Measurements from ENCODE around the gene SCN8A. TPM values are rescaled to one million over a fixed set of nuclear protein-coding genes. Genes with fewer than 3 reads are reported as not detected.

SCN8A gene
- total and polyA plus RNA-seq, 8 donors, result 0.26 to 3.3 (median 1.3) TPM

GRCh38 chr12:51822261-51822616, 231.2 kb downstream of the SCN8A start:
- Histone ChIP-seq H3K36me3 (no peaks in the 10 kb centered on the region), H3K9me3 (no peaks in the 10 kb centered on the region), H3K27me3 (peaks cover 3 to 58% of the 10 kb centered on the region in 2 donors), H3K4me3 (peak overlapping the region in 1 of 2 donors; percentile 46), H3K4me1 (peaks cover 0 to 19% of the 10 kb centered on the region in 2 donors), H3K27ac (no peak overlapping the region)
- DNase-seq, result no peak
- ATAC-seq, result no peak
- no peak for TF ChIP-seq CTCF (IDR thresholded peaks at IDR 0.05)
- intact Hi-C loops (cut with DNase I), result no loop called here

GRCh38 chr12:51822956-51823355, 231.9 kb downstream of the SCN8A start:
- no peak for DNase-seq
- ATAC-seq, result no peak
- no peak for TF ChIP-seq CTCF (IDR thresholded peaks at IDR 0.05)
- peaks cover 3 to 52% of the 10 kb centered on the region in 2 donors for H3K27me3 ChIP-seq
- H3K4me3 ChIP-seq, result no peak overlapping the region
- no peak overlapping the region for H3K27ac ChIP-seq
- H3K36me3 ChIP-seq, result no peaks in the 10 kb centered on the region
- H3K9me3 ChIP-seq, result no peaks in the 10 kb centered on the region
- intact Hi-C loops (cut with DNase I), result no loop called here
- H3K4me1 ChIP-seq, result peaks cover 0 to 25% of the 10 kb centered on the region in 2 donors

GRCh38 chr12:51823875-51824565, 233.0 kb downstream of the SCN8A start:
- intact Hi-C loops (cut with DNase I), result no loop called here
- TF ChIP-seq CTCF (IDR thresholded peaks at IDR 0.05), result peak; percentile 21 to 34
- ATAC-seq, result peak; percentile 41
- no peak overlapping the region for H3K4me3 ChIP-seq
- peak in 1 of 4 donors; percentile 73 for DNase-seq
- no peaks in the 10 kb centered on the region for H3K9me3 ChIP-seq
- H3K27ac ChIP-seq, result no peak overlapping the region
- H3K4me1 ChIP-seq, result peaks cover 0 to 31% of the 10 kb centered on the region in 2 donors
- H3K36me3 ChIP-seq, result no peaks in the 10 kb centered on the region
- H3K27me3 ChIP-seq, result peaks cover 3 to 50% of the 10 kb centered on the region in 2 donors

GRCh38 chr12:51825216-51825615, 234.2 kb downstream of the SCN8A start:
- DNase-seq (no peak), ATAC-seq (no peak)
- no peak for TF ChIP-seq CTCF (IDR thresholded peaks at IDR 0.05)
- H3K27me3 ChIP-seq, result peaks cover 3 to 41% of the 10 kb centered on the region in 2 donors
- H3K4me3 ChIP-seq, result no peak overlapping the region
- H3K9me3 ChIP-seq, result no peaks in the 10 kb centered on the region
- H3K36me3 ChIP-seq, result no peaks in the 10 kb centered on the region
- H3K27ac ChIP-seq, result no peak overlapping the region
- peaks cover 0 to 24% of the 10 kb centered on the region in 2 donors for H3K4me1 ChIP-seq
- intact Hi-C loops (cut with DNase I), result no loop called here

- Histone ChIP-seq H3K4me3 (no peak overlapping the region), H3K9me3 (no peaks in the 10 kb centered on the region), H3K36me3 (no peaks in the 10 kb centered on the region), H3K4me1 (peaks cover 0 to 15% of the 10 kb centered on the region in 2 donors), H3K27me3 (peaks cover 0 to 37% of the 10 kb centered on the region in 2 donors), H3K27ac (no peak overlapping the region)
- ATAC-seq, result no peak
- intact Hi-C loops (cut with DNase I), result no loop called here
- TF ChIP-seq CTCF (IDR thresholded peaks at IDR 0.05), result no peak
- DNase-seq, result no peak
Observed at GRCh38 chr12:51826881-51827280, 235.8 kb downstream of the SCN8A start.
